Activated naive CD8-positive, alpha-beta T cell (primary cell): ENCODE results near the gene MSI2.
A peak's percentile ranks its signal among the peaks of the same experiment; 100 is the strongest.
"Not testable (repeated sequence)": the region's sequence is repeated elsewhere in the genome, so short reads cannot be mapped to it uniquely, and the experiment has no call there.

Experiments
- H3K27ac Mint-ChIP-seq: one replicate; pipeline ENCODE4 v1.8.0; 2021; ENCODE audit warnings: mixed read lengths
- H3K27me3 Mint-ChIP-seq: one replicate; pipeline ENCODE4 v1.8.0; 2021; ENCODE audit warnings: mixed read lengths
- H3K36me3 Mint-ChIP-seq: one replicate; pipeline ENCODE4 v1.8.0; 2021; ENCODE audit warnings: mixed read lengths
- H3K4me1 Mint-ChIP-seq: one replicate; pipeline ENCODE4 v1.8.0; 2021; ENCODE audit warnings: low read depth, mixed read lengths
- H3K4me3 Mint-ChIP-seq: one replicate; pipeline ENCODE4 v1.8.0; 2021; ENCODE audit warnings: mild to moderate bottlenecking, mixed read lengths
- H3K9me3 Mint-ChIP-seq: one replicate; pipeline ENCODE4 v1.8.0; 2021; ENCODE audit warnings: low read depth, mixed read lengths

Gene MSI2

DNA sequence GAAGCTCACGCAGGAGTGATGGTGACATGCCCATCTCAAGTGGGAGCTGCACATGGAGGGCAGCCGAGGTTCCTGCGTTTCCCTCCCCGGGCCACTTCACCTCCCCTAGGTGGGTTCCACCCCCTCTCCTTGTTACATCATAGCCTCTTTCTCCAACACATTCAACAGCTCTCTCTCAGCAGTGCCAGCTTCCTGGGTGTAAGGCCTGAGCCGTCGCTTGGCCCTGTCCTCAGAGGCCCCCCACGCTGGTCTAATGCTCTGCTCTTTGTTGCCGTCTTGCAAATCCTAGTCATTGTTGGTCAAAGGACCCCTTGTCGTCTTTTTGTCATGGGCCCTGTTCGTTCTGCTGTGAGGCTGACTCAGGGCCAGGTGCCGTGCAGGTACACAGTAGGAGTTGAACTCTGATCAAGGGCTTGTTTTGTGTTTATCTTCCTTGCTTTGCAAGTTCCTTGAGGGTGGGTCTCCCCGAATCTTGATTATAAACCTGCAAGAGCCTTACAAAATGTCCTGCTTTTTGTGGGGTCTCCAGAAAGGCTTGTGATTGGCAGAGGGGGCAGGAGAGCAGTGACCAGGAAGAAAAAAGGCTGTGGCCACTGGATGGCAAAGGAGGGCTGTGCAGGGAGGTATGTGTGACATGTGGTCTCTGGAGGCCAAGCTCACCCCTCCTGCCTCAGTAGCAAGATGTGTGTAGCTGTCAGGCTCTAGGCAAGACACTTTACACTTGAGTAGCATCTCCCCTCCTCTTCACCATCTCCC, 352.2 kb downstream of the MSI2 start:
- H3K9me3 Mint-ChIP-seq: no peaks in the 10 kb centered on the region
- H3K4me3 Mint-ChIP-seq: no peak overlapping the region
- no peaks in the 10 kb centered on the region for H3K36me3 Mint-ChIP-seq
- H3K4me1 Mint-ChIP-seq: peaks cover 69% of the 10 kb centered on the region
- no peaks in the 10 kb centered on the region for H3K27me3 Mint-ChIP-seq
- no peak overlapping the region for H3K27ac Mint-ChIP-seq

- H3K27ac Mint-ChIP-seq: no peak overlapping the region
- no peaks in the 10 kb centered on the region for H3K27me3 Mint-ChIP-seq
- H3K4me3 Mint-ChIP-seq: no peak overlapping the region
- H3K36me3 Mint-ChIP-seq: no peaks in the 10 kb centered on the region
- peaks cover 65% of the 10 kb centered on the region for H3K4me1 Mint-ChIP-seq
- no peaks in the 10 kb centered on the region for H3K9me3 Mint-ChIP-seq
Measured at GRCh38 chr17:57609125-57609877, 353.0 kb downstream of the MSI2 start.

GRCh38 chr17:57609878-57610270, 353.6 kb downstream of the MSI2 start:
- no peak overlapping the region for H3K27ac Mint-ChIP-seq

GRCh38 chr17:57612202-57613071, 356.1 kb downstream of the MSI2 start:
- H3K4me3 Mint-ChIP-seq: no peak overlapping the region
- peaks cover 11% of the 10 kb centered on the region for H3K36me3 Mint-ChIP-seq
- peaks cover 39% of the 10 kb centered on the region for H3K4me1 Mint-ChIP-seq
- H3K27me3 Mint-ChIP-seq: no peaks in the 10 kb centered on the region
- no peaks in the 10 kb centered on the region for H3K9me3 Mint-ChIP-seq
- peak overlapping the region; percentile 41 for H3K27ac Mint-ChIP-seq

More at GRCh38 chr17:57609878-57610270, 353.6 kb downstream of the MSI2 start:
- H3K36me3 Mint-ChIP-seq: peaks cover 3% of the 10 kb centered on the region
- H3K9me3 Mint-ChIP-seq: no peaks in the 10 kb centered on the region
- H3K27me3 Mint-ChIP-seq: no peaks in the 10 kb centered on the region
- H3K4me1 Mint-ChIP-seq: peaks cover 60% of the 10 kb centered on the region
- no peak overlapping the region for H3K4me3 Mint-ChIP-seq

GRCh38 chr17:57614742-57615141, 358.4 kb downstream of the MSI2 start:
- H3K4me3 Mint-ChIP-seq: no peak overlapping the region

GRCh38 chr17:57615836-57616757, 359.8 kb downstream of the MSI2 start:
- Mint-ChIP-seq H3K4me1 (peaks cover 21% of the 10 kb centered on the region), H3K27me3 (no peaks in the 10 kb centered on the region), H3K36me3 (peaks cover 20% of the 10 kb centered on the region), H3K27ac (no peak overlapping the region), H3K4me3 (no peak overlapping the region), H3K9me3 (no peaks in the 10 kb centered on the region)

More at GRCh38 chr17:57614742-57615141, 358.4 kb downstream of the MSI2 start:
- Mint-ChIP-seq H3K36me3 (peaks cover 18% of the 10 kb centered on the region), H3K27ac (no peak overlapping the region), H3K27me3 (no peaks in the 10 kb centered on the region), H3K4me1 (peaks cover 27% of the 10 kb centered on the region), H3K9me3 (no peaks in the 10 kb centered on the region)

GRCh38 chr17:57617218-57617617, 360.9 kb downstream of the MSI2 start:
- Mint-ChIP-seq H3K27me3 (no peaks in the 10 kb centered on the region), H3K4me3 (no peak overlapping the region), H3K36me3 (peaks cover 20% of the 10 kb centered on the region), H3K9me3 (no peaks in the 10 kb centered on the region), H3K4me1 (peaks cover 17% of the 10 kb centered on the region), H3K27ac (no peak overlapping the region)

- Mint-ChIP-seq H3K27ac (no peak overlapping the region), H3K36me3 (peaks cover 23% of the 10 kb centered on the region), H3K9me3 (no peaks in the 10 kb centered on the region), H3K4me3 (no peak overlapping the region), H3K27me3 (no peaks in the 10 kb centered on the region), H3K4me1 (peaks cover 16% of the 10 kb centered on the region)
Measured at GRCh38 chr17:57619061-57619937, 363.0 kb downstream of the MSI2 start.

DNA sequence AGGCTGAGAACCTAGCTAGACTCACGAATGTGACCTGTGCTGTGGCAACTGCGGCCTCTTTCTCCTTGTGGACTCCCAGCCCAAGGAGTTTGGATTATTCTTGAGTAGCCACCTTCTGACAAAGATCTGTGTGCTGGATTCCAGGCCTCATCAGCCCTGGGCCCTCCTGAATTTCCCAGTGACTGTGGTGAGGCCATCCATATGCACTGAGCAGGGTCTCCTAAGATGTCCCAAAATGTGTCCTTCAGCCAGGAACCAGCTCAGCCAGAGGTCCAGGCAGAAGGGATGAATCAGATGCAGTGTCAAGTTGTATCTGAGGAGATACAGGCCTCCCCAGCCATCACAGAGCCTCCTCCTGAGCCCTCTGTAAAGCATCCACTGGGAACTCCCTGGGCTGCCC, 364.3 kb downstream of the MSI2 start:
- no peak overlapping the region for H3K27ac Mint-ChIP-seq
- H3K9me3 Mint-ChIP-seq: no peaks in the 10 kb centered on the region
- H3K4me1 Mint-ChIP-seq: peaks cover 17% of the 10 kb centered on the region
- no peaks in the 10 kb centered on the region for H3K27me3 Mint-ChIP-seq
- peaks cover 18% of the 10 kb centered on the region for H3K36me3 Mint-ChIP-seq
- H3K4me3 Mint-ChIP-seq: no peak overlapping the region

GRCh38 chr17:57621791-57622190, 365.5 kb downstream of the MSI2 start:
- H3K36me3 Mint-ChIP-seq: peaks cover 15% of the 10 kb centered on the region
- peaks cover 17% of the 10 kb centered on the region for H3K4me1 Mint-ChIP-seq
- H3K27me3 Mint-ChIP-seq, H3K4me3 Mint-ChIP-seq, H3K27ac Mint-ChIP-seq, H3K9me3 Mint-ChIP-seq: not testable (repeated sequence)

DNA sequence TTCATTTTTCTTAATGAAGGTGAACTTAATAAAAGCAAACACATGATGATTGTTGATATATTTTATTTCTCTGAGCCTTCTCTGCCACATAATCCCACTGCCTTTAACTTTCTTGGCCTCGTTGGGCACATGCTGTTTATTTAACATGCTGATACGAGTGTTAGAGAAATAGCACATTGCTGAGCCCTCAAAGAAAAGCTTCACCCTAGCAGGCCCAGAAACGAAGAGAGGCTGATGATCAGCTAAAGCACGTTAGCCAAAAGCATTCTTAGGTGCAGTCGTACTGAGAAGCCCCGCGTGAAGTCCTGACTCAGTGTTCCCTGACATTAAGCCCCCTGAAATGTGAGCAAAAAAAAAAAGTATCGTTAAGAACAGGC, 366.0 kb downstream of the MSI2 start:
- H3K4me1 Mint-ChIP-seq: peaks cover 17% of the 10 kb centered on the region
- H3K9me3 Mint-ChIP-seq: no peaks in the 10 kb centered on the region
- no peak overlapping the region for H3K4me3 Mint-ChIP-seq
- peaks cover 12% of the 10 kb centered on the region for H3K36me3 Mint-ChIP-seq
- H3K27me3 Mint-ChIP-seq: no peaks in the 10 kb centered on the region
- no peak overlapping the region for H3K27ac Mint-ChIP-seq

DNA sequence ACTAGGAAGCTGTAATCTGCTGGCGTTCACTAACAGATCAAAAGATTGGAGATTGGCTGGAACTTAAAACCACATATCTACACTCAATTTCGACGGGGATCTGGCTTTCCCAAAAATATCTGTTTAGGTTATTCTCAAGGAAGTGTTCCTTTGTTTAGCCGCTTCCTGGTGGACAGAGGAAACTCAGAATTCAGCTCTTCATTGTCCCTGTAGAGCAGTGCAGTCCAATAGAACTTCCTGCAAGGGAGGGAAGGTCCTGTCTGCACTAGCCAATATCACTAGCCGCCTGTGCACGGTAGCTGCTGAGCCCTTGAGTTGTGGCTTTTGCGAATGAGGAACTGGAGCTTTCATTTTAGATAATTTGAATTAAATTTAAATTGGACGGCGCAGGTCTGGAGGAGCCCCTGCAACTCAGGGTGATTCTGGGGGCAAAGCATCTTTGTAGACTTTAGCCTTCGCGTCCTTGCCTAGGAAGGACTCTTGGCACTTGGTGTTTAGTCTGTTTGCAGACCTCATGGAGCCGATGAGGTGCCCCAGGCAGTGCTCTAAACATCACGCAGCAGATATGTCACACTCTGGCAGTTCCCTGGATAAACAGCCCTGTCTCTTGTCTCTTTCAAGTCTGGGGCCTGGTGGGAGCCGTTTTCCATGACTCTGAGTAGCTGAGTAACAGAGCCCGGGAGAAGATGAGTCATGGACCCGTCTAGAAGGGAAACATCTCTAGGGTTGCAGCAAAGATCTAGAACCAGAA, 366.5 kb downstream of the MSI2 start:
- Mint-ChIP-seq H3K27me3 (no peaks in the 10 kb centered on the region), H3K9me3 (no peaks in the 10 kb centered on the region), H3K4me1 (peaks cover 17% of the 10 kb centered on the region), H3K4me3 (no peak overlapping the region), H3K27ac (peak overlapping the region; percentile 38), H3K36me3 (peaks cover 14% of the 10 kb centered on the region)

- no peaks in the 10 kb centered on the region for H3K9me3 Mint-ChIP-seq
- H3K27ac Mint-ChIP-seq: peak overlapping the region; percentile 38
- no peak overlapping the region for H3K4me3 Mint-ChIP-seq
- peaks cover 14% of the 10 kb centered on the region for H3K36me3 Mint-ChIP-seq
- no peaks in the 10 kb centered on the region for H3K27me3 Mint-ChIP-seq
- peaks cover 17% of the 10 kb centered on the region for H3K4me1 Mint-ChIP-seq
Measured at GRCh38 chr17:57623620-57624019, 367.3 kb downstream of the MSI2 start.
